Measurements from ENCODE around the gene NLGN1. TPM values are rescaled to one million over a fixed set of nuclear protein-coding genes. Genes with fewer than 3 reads are reported as not detected.

The NLGN1 gene
- total RNA-seq, 1 experiment from 2014 or later: 5.2 TPM

DNA sequence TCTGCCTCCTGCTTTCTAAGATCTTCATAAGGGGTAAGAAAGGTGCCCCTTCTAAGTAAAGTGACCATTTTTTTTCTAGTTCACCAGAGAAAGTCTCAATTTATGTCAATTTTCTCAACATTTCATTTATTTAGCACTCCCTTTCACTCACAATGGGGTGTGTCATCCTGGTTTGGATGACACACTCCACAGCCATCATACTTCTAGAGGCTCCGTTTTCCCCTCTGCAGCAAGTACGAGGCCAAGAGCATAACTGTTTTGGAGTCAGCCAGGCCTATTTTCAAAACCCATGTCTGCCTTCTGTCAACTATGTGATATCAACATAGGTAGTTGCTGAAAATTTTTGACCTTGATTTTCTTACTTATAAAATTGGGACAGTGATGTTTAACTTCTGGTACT lies 703.2 kb downstream of the NLGN1 start:
- no peaks in the 10 kb centered on the region for H3K79me2 ChIP-seq (ENCODE audit: insufficient read depth, low read length)

More for the DNA sequence above, 703.2 kb downstream of the NLGN1 start:
- H2AK5ac ChIP-seq (ENCODE audit: insufficient read length, low read length): no peak overlapping the region
- H2BK12ac ChIP-seq (ENCODE audit: insufficient read length, low read depth, low read length): no peak overlapping the region
- no peaks in the 10 kb centered on the region for H3K23me2 ChIP-seq (ENCODE audit: insufficient read length, low read depth, low read length, poor library complexity, severe bottlenecking)
- H2BK15ac ChIP-seq (ENCODE audit: low read depth, low read length): no peak overlapping the region
- no peaks in the 10 kb centered on the region for H3K36me3 Mint-ChIP-seq (ENCODE audit: insufficient read depth in 1 of 3, low read depth in 3 of 3)
- H3K4me1 Mint-ChIP-seq: peaks cover 21 to 24% of the 10 kb centered on the region in 2 experiments
- H3K27me3 ChIP-seq (ENCODE audit: insufficient read depth, low read length): no peaks in the 10 kb centered on the region
- WGBS (ENCODE audit: extremely low coverage, insufficient read length, low lambda C conversion rate): no CpG with 5 or more reads among the region's 2 CpGs
- H3K4me1 ChIP-seq (ENCODE audit: insufficient read depth, low read length): peaks cover 3% of the 10 kb centered on the region; the same call in 1 of the 2 replicates
- H3K79me1 ChIP-seq (ENCODE audit: insufficient read depth, low read depth, low read length, poor library complexity, severe bottlenecking): no peaks in the 10 kb centered on the region
- H4K91ac ChIP-seq (ENCODE audit: insufficient read length, low read depth, low read length): no peak overlapping the region
- no peak overlapping the region for H3K56ac ChIP-seq (ENCODE audit: insufficient read length, low read depth, low read length)
- no peaks in the 10 kb centered on the region for H4K20me1 ChIP-seq (ENCODE audit: control insufficient read depth, insufficient read depth, insufficient read length)
- H3K27ac ChIP-seq (ENCODE audit: insufficient read length, low read depth, low read length): no peak overlapping the region
- no peak overlapping the region for H2AFZ ChIP-seq (ENCODE audit: low read length)
- H3K9me3 ChIP-seq (ENCODE audit: control insufficient read depth, low read depth, low read length): no peaks in the 10 kb centered on the region
- no peaks in the 10 kb centered on the region for H3K27me3 Mint-ChIP-seq (ENCODE audit: low read depth)
- no peak overlapping the region for H3K18ac ChIP-seq (ENCODE audit: insufficient read length, low read depth, low read length)
- DNase-seq: no peak
- H3K4me3 Mint-ChIP-seq: no peak overlapping the region
- TF ChIP-seq, protein P1, sequence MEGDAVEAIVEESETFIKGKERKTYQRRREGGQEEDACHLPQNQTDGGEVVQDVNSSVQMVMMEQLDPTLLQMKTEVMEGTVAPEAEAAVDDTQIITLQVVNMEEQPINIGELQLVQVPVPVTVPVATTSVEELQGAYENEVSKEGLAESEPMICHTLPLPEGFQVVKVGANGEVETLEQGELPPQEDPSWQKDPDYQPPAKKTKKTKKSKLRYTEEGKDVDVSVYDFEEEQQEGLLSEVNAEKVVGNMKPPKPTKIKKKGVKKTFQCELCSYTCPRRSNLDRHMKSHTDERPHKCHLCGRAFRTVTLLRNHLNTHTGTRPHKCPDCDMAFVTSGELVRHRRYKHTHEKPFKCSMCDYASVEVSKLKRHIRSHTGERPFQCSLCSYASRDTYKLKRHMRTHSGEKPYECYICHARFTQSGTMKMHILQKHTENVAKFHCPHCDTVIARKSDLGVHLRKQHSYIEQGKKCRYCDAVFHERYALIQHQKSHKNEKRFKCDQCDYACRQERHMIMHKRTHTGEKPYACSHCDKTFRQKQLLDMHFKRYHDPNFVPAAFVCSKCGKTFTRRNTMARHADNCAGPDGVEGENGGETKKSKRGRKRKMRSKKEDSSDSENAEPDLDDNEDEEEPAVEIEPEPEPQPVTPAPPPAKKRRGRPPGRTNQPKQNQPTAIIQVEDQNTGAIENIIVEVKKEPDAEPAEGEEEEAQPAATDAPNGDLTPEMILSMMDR (conservative IDR thresholded peaks at IDR 0.05): no peak
- H4K5ac ChIP-seq (ENCODE audit: insufficient read length, low read depth, low read length): no peak overlapping the region
- H3K4ac ChIP-seq (ENCODE audit: low read depth, low read length): no peak overlapping the region
- H3K9ac ChIP-seq (ENCODE audit: extremely low read depth, insufficient read length, low read length): no peak overlapping the region
- H3K27ac Mint-ChIP-seq: peak overlapping the region in 2 of 3 experiments; percentile 8 to 11; a peak in 5 of 7 replicates
- H2BK5ac ChIP-seq (ENCODE audit: insufficient read length, low read length): no peak overlapping the region
- no peak overlapping the region for H3K23ac ChIP-seq (ENCODE audit: insufficient read length, low read depth, low read length)
- no peak overlapping the region for H2BK20ac ChIP-seq (ENCODE audit: low read depth, low read length, poor library complexity, severe bottlenecking)
- H4K8ac ChIP-seq (replicated peaks; ENCODE audit: insufficient read length, low read depth, low read length): no peak overlapping the region
- no peak overlapping the region for H2BK120ac ChIP-seq (ENCODE audit: low read depth, low read length, poor library complexity, severe bottlenecking)
- no peak overlapping the region for H3K14ac ChIP-seq (ENCODE audit: insufficient read depth, low read length)
- H3K4me2 ChIP-seq (ENCODE audit: insufficient read depth, insufficient read length, low read length): no peak overlapping the region
- H3K9me3 Mint-ChIP-seq: no peaks in the 10 kb centered on the region
- H3T11ph ChIP-seq (ENCODE audit: low read length): no peak overlapping the region

All from H9 (cell line).